ENCODE results near the gene TNPO3. TPM values are rescaled to one million over a fixed set of nuclear protein-coding genes. Genes with fewer than 3 reads are reported as not detected.
A peak's percentile ranks its signal among the peaks of the same experiment; 100 is the strongest.
"Not testable (repeated sequence)": the region's sequence is repeated elsewhere in the genome, so short reads cannot be mapped to it uniquely, and the experiment has no call there.

Gene TNPO3
- total RNA-seq, 1 donor from 2014 or later = 38.0 TPM

- intact Hi-C loops (cut with micrococcal nuclease) = no loop called here
- DNase-seq (no peak), ATAC-seq (no peak)
Observed at GRCh38 chr7:128915841-128916642, 138.9 kb downstream of the TNPO3 start.

GRCh38 chr7:128915271-128915819, 139.6 kb downstream of the TNPO3 start:
- intact Hi-C loops (cut with micrococcal nuclease) = no loop called here

GRCh38 chr7:128914566-128915151, 140.3 kb downstream of the TNPO3 start:
- DNase-seq (no peak), ATAC-seq (no peak)
- intact Hi-C loops (cut with micrococcal nuclease) = no loop called here

More at GRCh38 chr7:128915271-128915819, 139.6 kb downstream of the TNPO3 start:
- no peak for ATAC-seq
- DNase-seq = no peak

- no peak for ATAC-seq
Observed at GRCh38 chr7:128913870-128914565, 140.9 kb downstream of the TNPO3 start.

GRCh38 chr7:128912709-128913495, 142.0 kb downstream of the TNPO3 start:
- DNase-seq; intact Hi-C loops (cut with micrococcal nuclease): not testable (repeated sequence)
- peak; percentile 14 for ATAC-seq

More at GRCh38 chr7:128913870-128914565, 140.9 kb downstream of the TNPO3 start:
- no peak for DNase-seq
- intact Hi-C loops (cut with micrococcal nuclease) = no loop called here

DNA sequence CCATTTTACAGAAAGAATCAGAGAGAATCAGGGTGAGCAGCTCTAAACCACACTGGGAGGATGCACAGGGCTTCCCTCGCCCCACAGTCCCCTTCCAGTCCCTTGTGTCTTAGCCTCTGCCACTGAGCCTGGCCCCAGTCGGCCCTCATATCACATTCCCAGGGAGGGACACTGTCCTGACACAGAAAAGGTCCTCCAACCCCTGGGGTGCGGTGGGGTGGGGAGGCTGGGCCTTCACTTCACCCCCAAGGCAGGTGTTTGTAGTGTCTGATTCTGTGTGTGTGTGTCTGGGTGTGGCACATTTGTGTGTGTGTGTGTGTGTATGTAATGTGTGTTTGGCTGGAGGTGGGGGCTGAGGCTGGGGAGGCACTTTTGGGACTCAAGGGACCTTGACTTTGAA, 142.6 kb downstream of the TNPO3 start:
- DNase-seq (no peak), ATAC-seq (no peak)
- intact Hi-C loops (cut with micrococcal nuclease) = no loop called here

DNA sequence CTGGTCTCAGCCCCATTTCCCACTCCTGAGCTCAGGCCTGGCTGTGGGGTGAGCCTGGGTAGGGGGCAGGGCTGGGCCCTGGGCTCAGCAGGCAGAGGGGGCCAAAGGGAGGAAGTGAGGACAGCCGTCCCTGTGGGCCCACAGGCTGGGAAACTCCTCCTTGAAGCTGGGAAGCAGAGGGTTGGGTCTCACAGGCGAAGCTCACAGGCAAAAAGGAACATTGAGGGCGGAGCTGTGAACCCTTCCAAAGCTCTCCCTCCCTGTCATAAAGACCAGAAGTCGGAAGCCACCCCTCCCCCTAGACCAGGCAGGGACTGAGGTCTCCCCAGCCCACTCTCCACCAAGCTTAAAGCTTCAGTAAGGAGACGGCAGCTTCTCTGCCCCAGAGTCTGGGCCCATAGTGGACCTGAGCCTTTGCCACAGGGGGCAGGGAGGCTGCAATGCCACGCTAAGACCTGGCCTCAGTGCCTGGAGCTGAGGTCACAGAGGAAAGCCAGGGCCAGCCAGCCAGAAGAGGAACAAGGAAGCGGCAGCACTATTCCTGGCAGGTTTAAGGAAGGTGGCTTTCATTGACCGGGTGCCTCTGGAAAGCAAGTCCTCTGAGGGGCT, 143.4 kb downstream of the TNPO3 start:
- DNase-seq (peak; percentile 30), ATAC-seq (peak; percentile 57)
- intact Hi-C loops (cut with micrococcal nuclease) = no loop called here

DNA sequence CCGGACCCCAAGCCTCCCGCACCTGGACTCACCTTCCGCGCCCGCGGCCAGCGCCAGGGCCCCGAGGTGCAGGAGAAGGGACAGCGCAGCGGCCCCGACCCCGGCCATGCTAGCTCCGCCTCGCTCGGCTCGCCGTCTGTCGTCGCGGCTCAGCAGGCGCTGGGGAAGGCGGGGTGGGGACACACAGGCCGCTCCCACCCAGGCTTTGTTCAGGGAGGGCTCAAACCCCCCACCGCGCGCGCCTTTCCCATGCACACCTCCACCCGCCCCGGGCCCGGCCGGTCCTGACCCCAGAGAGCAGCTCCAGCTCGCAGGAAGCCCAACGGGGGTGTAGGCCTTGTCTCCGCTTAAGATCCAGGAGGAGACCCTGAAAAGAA, 144.4 kb downstream of the TNPO3 start, which contains the start of gene KCP:
Gene KCP, minus strand, starts transcription at position 141 of the 377 bp plus-strand sequence. Its CDS starts 33 bp downstream, at position 108.
- peak; percentile 30 for DNase-seq

GRCh38 chr7:128909625-128910568, 145.0 kb downstream of the TNPO3 start:
- DNase-seq (peak; percentile 33), ATAC-seq (peak; percentile 26)
- intact Hi-C loops (cut with micrococcal nuclease) = loop anchor here (10.0 kb wide), 1 partner anchor 195 kb away; no protein-coding TSS in a partner anchor

More for the DNA sequence above, 144.4 kb downstream of the TNPO3 start, which contains the start of gene KCP:
- intact Hi-C loops (cut with micrococcal nuclease) = no loop called here
- no peak for ATAC-seq

GRCh38 chr7:128908750-128909624, 145.9 kb downstream of the TNPO3 start:
- intact Hi-C loops (cut with micrococcal nuclease) = loop anchor here (10.0 kb wide), 1 partner anchor 196 kb away; no protein-coding TSS in a partner anchor
- DNase-seq (no peak), ATAC-seq (no peak)

DNA sequence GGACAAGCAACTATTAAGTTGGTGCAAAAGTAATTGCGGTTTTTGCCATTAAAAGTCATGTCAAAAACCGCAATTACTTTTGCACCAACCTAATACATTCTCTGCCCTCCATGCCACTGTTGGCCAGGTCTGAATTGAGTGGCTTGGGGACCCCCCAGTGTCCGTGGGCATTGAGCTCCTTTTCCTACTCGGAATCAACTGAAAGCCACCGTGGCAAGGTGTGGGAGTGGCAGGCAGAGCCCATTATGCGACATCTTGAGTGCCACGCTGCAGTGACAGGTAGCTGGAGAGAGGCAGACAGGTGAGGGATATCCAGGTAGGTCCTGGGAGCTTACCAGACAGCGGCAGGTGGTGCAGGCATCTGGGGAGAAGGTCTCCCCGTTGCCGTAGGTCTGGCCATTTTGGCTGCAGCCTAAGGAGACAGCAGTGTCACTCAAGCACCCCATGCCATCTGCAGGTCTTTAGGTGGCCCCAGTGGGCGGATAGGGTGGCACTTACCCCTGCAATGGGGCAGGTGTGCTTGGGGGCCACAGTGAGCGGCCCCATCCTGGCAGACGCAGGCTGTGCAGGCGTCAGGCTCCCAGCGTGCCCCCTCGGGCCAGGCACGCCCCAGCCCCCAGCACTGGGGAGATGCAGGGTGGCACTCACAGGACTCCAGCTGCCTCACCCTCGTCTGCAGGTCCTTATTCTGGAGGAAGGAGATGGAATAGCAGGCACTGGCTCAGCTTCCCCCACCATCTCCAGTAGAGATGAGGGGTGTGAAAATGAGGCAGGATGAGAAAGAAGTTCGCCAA, 147.9 kb downstream of the TNPO3 start:
- DNase-seq (no peak), ATAC-seq (no peak)
- intact Hi-C loops (cut with micrococcal nuclease) = loop anchor here (10.0 kb wide), 1 partner anchor 198 kb away; no protein-coding TSS in a partner anchor

DNA sequence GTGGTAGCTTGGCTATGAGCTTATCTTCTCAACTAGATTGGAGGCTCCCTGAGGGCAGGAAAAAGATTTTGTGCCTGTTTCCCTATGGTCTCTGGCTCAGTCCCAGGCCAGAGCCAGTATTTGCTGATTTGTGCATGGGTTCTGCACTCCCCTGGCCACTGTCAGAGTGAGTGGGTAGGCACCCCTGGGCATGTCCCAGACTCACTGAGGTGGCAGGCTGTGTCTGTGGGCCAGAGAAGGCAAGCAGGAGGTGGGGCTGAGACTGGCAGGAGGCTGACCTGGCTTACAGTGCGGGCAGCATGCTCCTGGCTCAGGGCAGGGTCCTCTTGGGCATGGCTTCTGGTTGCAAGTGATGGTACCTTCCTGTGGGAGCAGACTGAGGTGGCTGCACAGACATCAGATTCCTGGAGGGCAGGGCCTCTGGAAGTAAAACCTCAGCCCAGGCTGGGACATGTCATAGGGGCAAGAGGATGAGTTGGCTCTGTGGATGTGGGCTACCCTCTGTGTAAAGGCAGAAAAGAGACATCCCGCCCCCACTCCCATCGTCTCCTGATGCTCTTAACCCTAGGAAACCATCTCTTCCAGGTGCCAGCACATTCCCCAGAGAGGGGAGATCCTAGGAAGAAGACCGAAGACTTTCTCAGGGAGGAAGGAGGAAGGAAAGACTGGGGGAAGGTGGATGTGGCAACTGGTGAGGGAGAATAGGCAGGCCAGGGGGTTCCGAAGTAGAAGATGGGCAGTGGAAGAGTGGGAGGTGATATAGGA, 148.7 kb downstream of the TNPO3 start:
- DNase-seq = no peak
- intact Hi-C loops (cut with micrococcal nuclease) = loop anchor here (10.0 kb wide), 1 partner anchor 199 kb away; no protein-coding TSS in a partner anchor
- ATAC-seq = no peak

DNA sequence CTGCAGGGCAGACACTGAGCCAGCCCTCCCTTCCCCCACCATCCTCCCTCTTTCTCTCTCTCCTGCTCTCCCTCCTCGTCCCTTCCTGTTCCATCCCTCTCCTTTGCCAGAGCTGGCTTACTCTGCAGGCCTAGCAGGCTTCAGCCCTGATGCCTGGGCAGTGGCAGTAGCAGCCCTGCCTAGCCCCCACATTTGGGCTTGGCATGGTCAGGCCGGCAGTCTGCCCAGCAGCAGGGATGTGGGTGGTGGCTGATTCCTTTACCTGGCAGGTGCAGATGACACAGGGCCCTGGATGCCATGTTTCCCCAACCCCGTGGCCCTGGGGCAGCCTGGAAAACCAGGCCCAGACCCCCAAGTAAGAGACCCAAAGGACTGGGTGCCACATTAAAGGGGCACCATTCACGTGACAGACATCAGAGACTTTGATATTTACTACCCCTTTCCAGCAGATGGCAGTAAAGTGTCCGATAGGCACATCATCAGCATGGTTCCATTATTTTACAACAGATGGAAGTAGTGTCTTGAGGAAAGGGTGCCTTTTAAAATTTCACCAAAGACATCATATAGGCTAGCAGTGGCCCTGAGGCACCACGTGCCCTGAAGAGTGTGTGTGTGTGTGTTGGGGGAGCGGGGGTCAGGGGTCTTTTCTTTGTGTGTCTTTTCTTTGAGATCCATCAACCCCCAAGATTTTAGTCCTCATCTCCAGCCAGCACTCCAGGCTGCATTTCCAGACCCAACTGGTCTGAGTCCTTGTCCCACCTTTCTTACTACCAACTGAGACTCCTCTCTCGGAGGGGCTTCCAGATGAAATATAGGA, 150.3 kb downstream of the TNPO3 start:
- intact Hi-C loops (cut with micrococcal nuclease) = loop anchor here (10.0 kb wide), 1 partner anchor 200 kb away; no protein-coding TSS in a partner anchor
- ATAC-seq (peak; percentile 52), DNase-seq (no peak)
